Ishikawa (cell line): ENCODE data around the gene SLC12A1.

Source experiments
- CEBPB ChIP-seq: IDR thresholded peaks from 2 replicates; pipeline ENCODE4 v1.6.1; 2012
- CREB1 ChIP-seq: IDR thresholded peaks from 2 replicates; pipeline ENCODE4 v1.6.1; 2012; ENCODE audit warnings: low read depth
- EGR1 ChIP-seq: IDR thresholded peaks from 2 replicates; pipeline ENCODE4 v1.6.1; 2012
- EP300 ChIP-seq: IDR thresholded peaks from 2 replicates; pipeline ENCODE4 v1.6.1; 2012; ENCODE audit warnings: borderline replicate concordance
- FOXM1 ChIP-seq: IDR thresholded peaks from 2 replicates; pipeline ENCODE4 v1.6.1; 2012; ENCODE audit warnings: low read depth, borderline replicate concordance
- MAX ChIP-seq: IDR thresholded peaks from 2 replicates; pipeline ENCODE4 v1.6.1; 2012
- NFIC ChIP-seq: IDR thresholded peaks from 2 replicates; pipeline ENCODE4 v1.6.1; 2012
- RAD21 ChIP-seq: IDR thresholded peaks from 2 replicates; pipeline ENCODE4 v1.6.1; 2012; ENCODE audit warnings: low read depth
- TAF1 ChIP-seq: IDR thresholded peaks from 2 replicates; pipeline ENCODE4 v1.6.1; 2012; ENCODE audit warnings: low read depth, mild to moderate bottlenecking
- TCF12 ChIP-seq: IDR thresholded peaks from 2 replicates; pipeline ENCODE4 v1.6.1; 2012; ENCODE audit warnings: low read depth
- TEAD4 ChIP-seq: IDR thresholded peaks from 2 replicates; pipeline ENCODE4 v1.6.1; 2012
- USF1 ChIP-seq: IDR thresholded peaks from 2 replicates; pipeline ENCODE4 v1.6.1; 2012
- YY1 ChIP-seq: IDR thresholded peaks from 2 replicates; pipeline ENCODE4 v1.6.1; 2012; ENCODE audit warnings: low read depth
- ZBTB7A ChIP-seq: IDR thresholded peaks from 2 replicates; pipeline ENCODE4 v1.6.1; 2012; ENCODE audit warnings: low read depth
- TF ChIP-seq, protein P1 (sequence below): IDR thresholded peaks from 2 replicates; pipeline ENCODE4 v1.6.1; 2012; ENCODE audit warnings: low read depth, mild to moderate bottlenecking

SLC12A1 gene

DNA sequence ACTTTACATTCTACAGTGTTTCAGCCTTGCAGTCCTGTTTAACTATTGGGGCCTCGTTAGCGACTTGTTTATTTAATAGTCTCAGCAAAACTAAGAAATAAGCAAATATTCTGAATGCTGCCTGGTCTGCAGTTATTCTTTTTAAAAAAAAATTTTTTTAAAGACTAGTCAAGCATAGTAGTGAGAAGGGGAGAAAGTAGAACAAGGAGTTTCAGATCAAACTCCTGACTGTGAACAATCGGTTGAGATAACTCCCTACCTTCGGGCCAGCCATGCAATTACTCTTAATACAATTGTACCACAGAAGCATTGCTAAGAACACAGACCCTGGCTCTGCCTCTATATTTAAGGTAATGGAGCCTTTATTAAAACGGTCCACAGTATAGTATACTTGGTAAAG, 119.3 kb downstream of the SLC12A1 start:
- TF ChIP-seq TEAD4 (no peak), CREB1 (no peak), YY1 (no peak), NFIC (no peak), TAF1 (no peak)

GRCh38 chr15:48330105-48330785, 124.1 kb downstream of the SLC12A1 start:
- no peak for TF ChIP-seq NFIC
- TF ChIP-seq TCF12, result no peak
- TF ChIP-seq ZBTB7A, result no peak
- no peak for TF ChIP-seq EP300
- TF ChIP-seq EGR1, result no peak
- TF ChIP-seq USF1, result no peak
- TF ChIP-seq MAX, result no peak
- no peak for TF ChIP-seq YY1
- no peak for TF ChIP-seq TEAD4
- TF ChIP-seq CEBPB, result no peak
- TF ChIP-seq CREB1, result no peak
- no peak for TF ChIP-seq FOXM1
- no peak for TF ChIP-seq RAD21
- TF ChIP-seq TAF1, result no peak
- TF ChIP-seq, protein P1, sequence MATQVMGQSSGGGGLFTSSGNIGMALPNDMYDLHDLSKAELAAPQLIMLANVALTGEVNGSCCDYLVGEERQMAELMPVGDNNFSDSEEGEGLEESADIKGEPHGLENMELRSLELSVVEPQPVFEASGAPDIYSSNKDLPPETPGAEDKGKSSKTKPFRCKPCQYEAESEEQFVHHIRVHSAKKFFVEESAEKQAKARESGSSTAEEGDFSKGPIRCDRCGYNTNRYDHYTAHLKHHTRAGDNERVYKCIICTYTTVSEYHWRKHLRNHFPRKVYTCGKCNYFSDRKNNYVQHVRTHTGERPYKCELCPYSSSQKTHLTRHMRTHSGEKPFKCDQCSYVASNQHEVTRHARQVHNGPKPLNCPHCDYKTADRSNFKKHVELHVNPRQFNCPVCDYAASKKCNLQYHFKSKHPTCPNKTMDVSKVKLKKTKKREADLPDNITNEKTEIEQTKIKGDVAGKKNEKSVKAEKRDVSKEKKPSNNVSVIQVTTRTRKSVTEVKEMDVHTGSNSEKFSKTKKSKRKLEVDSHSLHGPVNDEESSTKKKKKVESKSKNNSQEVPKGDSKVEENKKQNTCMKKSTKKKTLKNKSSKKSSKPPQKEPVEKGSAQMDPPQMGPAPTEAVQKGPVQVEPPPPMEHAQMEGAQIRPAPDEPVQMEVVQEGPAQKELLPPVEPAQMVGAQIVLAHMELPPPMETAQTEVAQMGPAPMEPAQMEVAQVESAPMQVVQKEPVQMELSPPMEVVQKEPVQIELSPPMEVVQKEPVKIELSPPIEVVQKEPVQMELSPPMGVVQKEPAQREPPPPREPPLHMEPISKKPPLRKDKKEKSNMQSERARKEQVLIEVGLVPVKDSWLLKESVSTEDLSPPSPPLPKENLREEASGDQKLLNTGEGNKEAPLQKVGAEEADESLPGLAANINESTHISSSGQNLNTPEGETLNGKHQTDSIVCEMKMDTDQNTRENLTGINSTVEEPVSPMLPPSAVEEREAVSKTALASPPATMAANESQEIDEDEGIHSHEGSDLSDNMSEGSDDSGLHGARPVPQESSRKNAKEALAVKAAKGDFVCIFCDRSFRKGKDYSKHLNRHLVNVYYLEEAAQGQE, result no peak

- TF ChIP-seq EP300 (0 out of 2 replicates have a peak, but pooled peaks have one; percentile 27), MAX (peak; percentile 83), EGR1 (peak; percentile 39; the same call in 1 of the 2 replicates), USF1 (no peak), CREB1 (no peak), TEAD4 (no peak; the same call in none of the 2 replicates), TCF12 (peak; percentile 55), FOXM1 (no peak), RAD21 (no peak), TAF1 (peak; percentile 96), ZBTB7A (no peak; the same call in 1 of the 2 replicates), YY1 (peak; percentile 91), NFIC (peak; percentile 36), CEBPB (no peak)
- TF ChIP-seq, protein P1, result peak; percentile 86
Observed at GRCh38 chr15:48330855-48331795, 125.0 kb downstream of the SLC12A1 start, which contains the start of gene DUT. DUT (plus strand) TSS chr15:48331429; CDS start chr15:48331516, 87 bp downstream.

DNA sequence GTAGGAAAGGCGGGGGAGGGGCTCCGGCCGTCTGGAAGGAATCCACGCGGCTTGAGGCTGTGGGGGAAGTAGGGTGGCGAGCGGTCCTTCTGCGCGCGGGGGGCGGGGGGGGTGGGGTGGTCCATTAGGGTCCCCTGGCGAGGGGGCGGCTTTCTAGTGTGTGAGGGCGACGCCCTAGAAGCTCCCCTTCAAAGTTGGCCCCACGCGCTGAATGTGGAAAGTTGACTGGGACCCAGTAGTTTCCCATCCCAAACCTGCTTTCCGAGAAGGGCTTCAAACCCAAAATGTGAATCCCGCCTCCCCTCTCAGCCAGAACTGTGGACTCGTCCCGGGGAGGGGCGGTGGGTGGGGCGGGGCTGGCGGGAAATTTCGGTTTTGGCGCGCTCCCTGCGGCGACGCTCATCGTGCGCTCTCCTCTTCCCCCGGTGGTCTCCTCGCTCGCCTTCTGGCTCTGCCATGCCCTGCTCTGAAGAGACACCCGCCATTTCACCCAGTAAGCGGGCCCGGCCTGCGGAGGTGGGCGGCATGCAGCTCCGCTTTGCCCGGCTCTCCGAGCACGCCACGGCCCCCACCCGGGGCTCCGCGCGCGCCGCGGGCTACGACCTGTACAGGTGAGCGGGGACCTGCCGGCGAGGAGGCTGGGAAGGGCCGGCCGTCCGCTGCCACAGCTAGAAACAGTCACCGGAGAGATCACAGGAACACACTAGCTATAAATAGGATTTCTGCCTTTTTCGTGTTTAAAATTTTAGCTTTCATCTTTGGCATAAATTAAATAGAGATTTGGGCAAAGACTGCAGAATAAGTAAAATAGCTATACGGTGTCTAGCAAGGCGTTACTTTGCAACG, 125.9 kb downstream of the SLC12A1 start:
- TF ChIP-seq EP300, result no peak; the same call in 1 of the 2 replicates
- TF ChIP-seq MAX, result peak; percentile 70
- TF ChIP-seq TAF1, result peak; percentile 42; the same call in 1 of the 2 replicates

DNA sequence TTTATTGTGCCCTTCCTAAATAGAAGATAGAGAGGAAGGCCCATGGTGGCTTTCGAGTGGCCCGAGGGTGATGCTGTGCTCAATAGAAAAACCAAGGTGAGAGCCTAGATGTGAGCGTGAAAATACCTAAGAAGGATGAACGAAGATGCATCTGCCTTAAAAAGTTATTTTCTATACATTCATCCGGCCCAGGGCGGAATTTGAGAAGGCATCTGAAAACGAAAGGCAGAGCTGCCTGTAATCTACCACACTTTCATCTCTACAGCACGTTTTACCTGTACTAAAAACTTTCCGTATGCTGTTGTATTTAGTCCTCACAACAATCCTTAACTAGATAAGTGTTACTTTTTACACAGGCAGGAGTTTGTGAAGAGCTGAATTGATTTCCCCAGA, 126.5 kb downstream of the SLC12A1 start:
- TF ChIP-seq EGR1 (no peak), FOXM1 (no peak), MAX (no peak), TAF1 (no peak), ZBTB7A (no peak), TCF12 (no peak), CEBPB (no peak), EP300 (no peak), CREB1 (no peak), RAD21 (no peak), YY1 (no peak), USF1 (no peak), NFIC (no peak), TEAD4 (no peak)
- TF ChIP-seq, protein P1, result no peak
